ENCODE results near the gene TRPC4AP.

- TF ChIP-seq CTCF (IDR thresholded peaks at IDR 0.05): no peak
- TF ChIP-seq POLR2A (IDR thresholded peaks at IDR 0.05): no peak
Observed at GRCh38 chr20:34953960-34954359, 138.6 kb downstream of the TRPC4AP start.
